Transverse colon (tissue), 4 donors: ENCODE measurements around the gene RGSL1.

ENCODE experiments used
- CTCF ChIP-seq, 5 experiments: fragments of 200-600 bp in 3 of 5; fragments of 450-650 bp in 2 of 5; sonication (generic) in 3 of 5; IDR thresholded peaks; 1 replicate in 2 of 5; 2 replicates in 3 of 5; pipeline ENCODE4 v1.5.1; 2016 to 2017; ENCODE audit warnings: antibody characterized with exemption in 5 of 5, inconsistent platforms in 3 of 5, mild to moderate bottlenecking in 2 of 5, moderate library complexity in 1 of 5
- POLR2A ChIP-seq: fragments of 450-650 bp; IDR thresholded peaks from one replicate; pipeline ENCODE4 v1.6.1; 2016; ENCODE audit warnings: antibody characterized with exemption, mild to moderate bottlenecking, moderate library complexity
- POLR2AphosphoS5 ChIP-seq, 3 donors: sonication (generic); formaldehyde crosslinking; IDR thresholded peaks; one replicate each; pipeline ENCODE4 v1.6.1; 2016; ENCODE audit warnings: antibody characterized with exemption in 3 of 3

- TF ChIP-seq POLR2A (no peak), CTCF (IDR thresholded peaks at IDR 0.05) (no peak), POLR2AphosphoS5 (IDR thresholded peaks at IDR 0.05) (no peak)
These were observed 137.1 kb downstream of the RGSL1 start for GRCh38 chr1:182587093-182587492.
